HG03095 (cell line): Measurements from ENCODE around the gene ELOVL5.
A peak's percentile ranks its signal among the peaks of the same experiment; 100 is the strongest.

ENCODE experiments used
- ATAC-seq: cut with Tn5 transposase; IDR thresholded peaks from one replicate; pipeline ENCODE4 v1.9.1; 2021; ENCODE audit warnings: moderate library complexity; ENCODE audit not compliant: unreplicated experiment

ELOVL5 gene

GRCh38 chr6:53280207-53280606, 68.5 kb downstream of the ELOVL5 start:
- no peak for ATAC-seq

- no peak for ATAC-seq
Observed at GRCh38 chr6:53279293-53279692, 69.5 kb downstream of the ELOVL5 start.

GRCh38 chr6:53273370-53273769, 75.4 kb downstream of the ELOVL5 start:
- ATAC-seq, result no peak

- ATAC-seq, result no peak
Observed at GRCh38 chr6:53269827-53270226, 78.9 kb downstream of the ELOVL5 start.

GRCh38 chr6:53268858-53269608, 79.7 kb downstream of the ELOVL5 start:
- ATAC-seq, result no peak

GRCh38 chr6:53266553-53267090, 82.1 kb downstream of the ELOVL5 start:
- ATAC-seq, result no peak

- ATAC-seq, result no peak
Observed at GRCh38 chr6:53264915-53265607, 83.7 kb downstream of the ELOVL5 start.

GRCh38 chr6:53264337-53264736, 84.4 kb downstream of the ELOVL5 start:
- no peak for ATAC-seq

GRCh38 chr6:53263917-53264316, 84.8 kb downstream of the ELOVL5 start:
- no peak for ATAC-seq

- no peak for ATAC-seq
Observed at GRCh38 chr6:53259860-53260580, 88.7 kb downstream of the ELOVL5 start.

- no peak for ATAC-seq
Observed at GRCh38 chr6:53258774-53259155, 90.0 kb downstream of the ELOVL5 start.

GRCh38 chr6:53258076-53258773, 90.5 kb downstream of the ELOVL5 start:
- ATAC-seq, result no peak

GRCh38 chr6:53257533-53257932, 91.2 kb downstream of the ELOVL5 start:
- ATAC-seq, result no peak

- ATAC-seq, result no peak
Observed at GRCh38 chr6:53257001-53257400, 91.7 kb downstream of the ELOVL5 start.

GRCh38 chr6:53252177-53252692, 96.5 kb downstream of the ELOVL5 start:
- no peak for ATAC-seq

- no peak for ATAC-seq
Observed at GRCh38 chr6:53251033-53251672, 97.6 kb downstream of the ELOVL5 start.

- ATAC-seq, result no peak
Observed at GRCh38 chr6:53250176-53251032, 98.3 kb downstream of the ELOVL5 start.

- no peak for ATAC-seq
Observed at GRCh38 chr6:53246924-53247323, 101.8 kb downstream of the ELOVL5 start.

- peak; percentile 79 for ATAC-seq
Observed at GRCh38 chr6:53244958-53245357, 103.8 kb downstream of the ELOVL5 start.
